Left ventricle myocardium inferior (tissue), 1 donor: ENCODE data around the gene TSPAN17. TPM values are rescaled to one million over a fixed set of nuclear protein-coding genes. Genes with fewer than 3 reads are reported as not detected.

Source experiments
- DNase-seq: peaks from one replicate; pipeline ENCODE4 v3.0.0-alpha.2; 2020
- H3K27ac ChIP-seq: fragments of 200-600 bp; replicated peaks from 2 replicates; pipeline ENCODE4 v1.8.0; 2021
- H3K27me3 ChIP-seq: fragments of 200-600 bp; 2 replicates; pipeline ENCODE4 v1.8.0; 2021; ENCODE audit warnings: low read depth
- H3K36me3 ChIP-seq: fragments of 200-600 bp; 2 replicates; pipeline ENCODE4 v1.8.0; 2021
- H3K4me1 ChIP-seq: fragments of 200-600 bp; 2 replicates; pipeline ENCODE4 v1.8.0; 2021
- H3K4me3 ChIP-seq: fragments of 200-600 bp; 2 replicates; pipeline ENCODE4 v1.8.0; 2021; ENCODE audit warnings: mild to moderate bottlenecking, moderate library complexity
- H3K9me3 ChIP-seq: fragments of 200-600 bp; replicated peaks from 2 replicates; pipeline ENCODE4 v1.8.0; 2021
- CTCF ChIP-seq: fragments of 200-600 bp; IDR thresholded peaks from 2 replicates; pipeline ENCODE4 v1.8.0; 2021; ENCODE audit warnings: antibody characterized with exemption, mild to moderate bottlenecking, borderline replicate concordance
- intact Hi-C: fragments of 100-400 bp; cut with micrococcal nuclease; formaldehyde crosslinking; loops from one replicate; pipeline ENCODE4 v1.11.0; 2022
- total RNA-seq: library from RNA; stranded (reverse); fragmentation: NEBNext Ultra II Directional; extraction: Animal tissue kit (Norgen Biotek cat#: 25700); gene quantifications from one replicate; pipeline ENCODE4 v1.2.1, GENCODE V29; 2021
- donor health status: DM: no; HTN: yes; CAD: no; lungs with severe emphysema.

TSPAN17 gene
- total RNA-seq, 1 donor from 2014 or later, result 31.0 TPM

- no peak for TF ChIP-seq CTCF
- Histone ChIP-seq H3K27ac (no peak overlapping the region), H3K4me3 (no peak overlapping the region), H3K27me3 (peaks cover 72% of the 10 kb centered on the region), H3K4me1 (peaks cover 16% of the 10 kb centered on the region), H3K36me3 (no peaks in the 10 kb centered on the region), H3K9me3 (no peaks in the 10 kb centered on the region)
- DNase-seq, result peak; percentile 77
- intact Hi-C loops, result no loop called here
Observed at GRCh38 chr5:176611435-176611834, 35.8 kb upstream of the TSPAN17 start.

GRCh38 chr5:176612008-176612407 is 35.3 kb upstream of the TSPAN17 start:
- H3K4me3 ChIP-seq, result no peak overlapping the region
- no peaks in the 10 kb centered on the region for H3K9me3 ChIP-seq
- DNase-seq, result no peak
- peaks cover 16% of the 10 kb centered on the region for H3K4me1 ChIP-seq
- no peaks in the 10 kb centered on the region for H3K36me3 ChIP-seq
- intact Hi-C loops, result no loop called here
- no peak for TF ChIP-seq CTCF
- H3K27me3 ChIP-seq, result peaks cover 78% of the 10 kb centered on the region
- H3K27ac ChIP-seq, result no peak overlapping the region

GRCh38 chr5:176612855-176613254 is 34.4 kb upstream of the TSPAN17 start:
- TF ChIP-seq CTCF, result no peak
- Histone ChIP-seq H3K36me3 (no peaks in the 10 kb centered on the region), H3K4me3 (no peak overlapping the region), H3K27me3 (peaks cover 86% of the 10 kb centered on the region), H3K4me1 (peaks cover 16% of the 10 kb centered on the region), H3K27ac (no peak overlapping the region), H3K9me3 (no peaks in the 10 kb centered on the region)
- intact Hi-C loops, result no loop called here
- DNase-seq, result no peak

GRCh38 chr5:176614805-176615478 is 32.3 kb upstream of the TSPAN17 start:
- intact Hi-C loops, result no loop called here
- no peak for TF ChIP-seq CTCF
- no peak for DNase-seq
- H3K27me3 ChIP-seq, result peaks cover 90% of the 10 kb centered on the region
- H3K4me1 ChIP-seq, result peaks cover 23% of the 10 kb centered on the region
- no peak overlapping the region for H3K27ac ChIP-seq
- no peaks in the 10 kb centered on the region for H3K36me3 ChIP-seq
- H3K4me3 ChIP-seq, result no peak overlapping the region
- no peaks in the 10 kb centered on the region for H3K9me3 ChIP-seq

GRCh38 chr5:176616511-176616910 is 30.8 kb upstream of the TSPAN17 start:
- no peak overlapping the region for H3K4me3 ChIP-seq
- H3K4me1 ChIP-seq, result peaks cover 28% of the 10 kb centered on the region
- no peak for TF ChIP-seq CTCF
- intact Hi-C loops, result no loop called here
- peaks cover 97% of the 10 kb centered on the region for H3K27me3 ChIP-seq
- H3K27ac ChIP-seq, result no peak overlapping the region
- no peaks in the 10 kb centered on the region for H3K9me3 ChIP-seq
- no peaks in the 10 kb centered on the region for H3K36me3 ChIP-seq
- no peak for DNase-seq
